ENCODE measurements around the gene EGR4.

The EGR4 gene

DNA sequence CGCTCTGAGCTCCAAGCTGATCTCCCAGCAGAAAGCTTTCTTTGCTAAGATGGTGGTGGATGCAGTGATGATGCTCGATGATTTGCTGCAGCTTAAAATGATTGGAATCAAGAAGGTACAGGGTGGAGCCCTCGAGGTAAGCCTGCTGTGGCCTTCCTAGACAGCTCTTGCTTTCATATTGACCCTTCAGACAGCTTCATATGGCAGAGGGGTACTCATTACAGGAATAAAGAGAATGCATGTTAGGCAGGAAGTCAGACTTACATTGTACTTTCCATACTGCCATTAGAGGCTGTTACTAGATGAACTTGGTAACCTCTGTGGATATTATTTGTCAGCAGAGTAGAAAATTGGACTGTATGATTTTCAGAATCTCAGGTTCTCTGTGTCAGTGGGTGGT lies 48.8 kb downstream of the EGR4 start:
- DNase-seq = no peak

- DNase-seq = no peak
Observed at GRCh38 chr2:73243884-73244570, 49.3 kb downstream of the EGR4 start.
